ENCODE measurements around the gene RPSA.
"Not testable (repeated sequence)": the region's sequence is repeated elsewhere in the genome, so short reads cannot be mapped to it uniquely, and the experiment has no call there.

Gene RPSA

GRCh38 chr3:39446444-39446843 lies 39.9 kb downstream of the RPSA start:
- no peak for DNase-seq (ENCODE audit: low read depth)
- no peak for TF ChIP-seq CTCF (IDR thresholded peaks at IDR 0.05; ENCODE audit: insufficient read depth, low read depth, low read length, missing control alignments)
- no peak overlapping the region for H3K4me3 ChIP-seq (ENCODE audit: low read length)

GRCh38 chr3:39447637-39448483 lies 41.3 kb downstream of the RPSA start:
- H3K4me3 ChIP-seq (ENCODE audit: low read length), result no peak overlapping the region
- peak; percentile 92 for TF ChIP-seq CTCF (IDR thresholded peaks at IDR 0.05; ENCODE audit: insufficient read depth, low read depth, low read length, missing control alignments)
- peak; percentile 87 for DNase-seq (ENCODE audit: low read depth)

- no peak for TF ChIP-seq CTCF (IDR thresholded peaks at IDR 0.05; ENCODE audit: insufficient read depth, low read depth, low read length, missing control alignments)
- no peak overlapping the region for H3K4me3 ChIP-seq (ENCODE audit: low read length)
- DNase-seq (ENCODE audit: low read depth), result no peak
These were observed 42.1 kb downstream of the RPSA start for GRCh38 chr3:39448506-39449233.

- H3K4me3 ChIP-seq (ENCODE audit: low read length), result no peak overlapping the region
- no peak for TF ChIP-seq CTCF (IDR thresholded peaks at IDR 0.05; ENCODE audit: insufficient read depth, low read depth, low read length, missing control alignments)
- DNase-seq (ENCODE audit: low read depth), result no peak
These were observed 43.3 kb downstream of the RPSA start for GRCh38 chr3:39449796-39450195.

- no peak for DNase-seq (ENCODE audit: low read depth)
These were observed 46.6 kb downstream of the RPSA start for GRCh38 chr3:39453134-39453533.

GRCh38 chr3:39453872-39454271 lies 47.4 kb downstream of the RPSA start:
- not testable (repeated sequence) for DNase-seq (ENCODE audit: low read depth)

More at GRCh38 chr3:39453134-39453533, 46.6 kb downstream of the RPSA start:
- no peak for TF ChIP-seq CTCF (IDR thresholded peaks at IDR 0.05; ENCODE audit: insufficient read depth, low read depth, low read length, missing control alignments)
- H3K4me3 ChIP-seq (ENCODE audit: low read length), result no peak overlapping the region

GRCh38 chr3:39454591-39455217 lies 48.2 kb downstream of the RPSA start:
- TF ChIP-seq CTCF (IDR thresholded peaks at IDR 0.05; ENCODE audit: insufficient read depth, low read depth, low read length, missing control alignments), result no peak
- H3K4me3 ChIP-seq (ENCODE audit: low read length), result no peak overlapping the region
- no peak for DNase-seq (ENCODE audit: low read depth)

More at GRCh38 chr3:39453872-39454271, 47.4 kb downstream of the RPSA start:
- H3K4me3 ChIP-seq (ENCODE audit: low read length), result not testable (repeated sequence)

All from epithelial cell of esophagus (primary cell).